ENCODE results near the gene CYP4B1. TPM values are rescaled to one million over a fixed set of nuclear protein-coding genes. Genes with fewer than 3 reads are reported as not detected.

CYP4B1 gene
- total and polyA plus RNA-seq, 11 donors: 1.5 to 103 (median 10.0) TPM; not detected in 1

DNA sequence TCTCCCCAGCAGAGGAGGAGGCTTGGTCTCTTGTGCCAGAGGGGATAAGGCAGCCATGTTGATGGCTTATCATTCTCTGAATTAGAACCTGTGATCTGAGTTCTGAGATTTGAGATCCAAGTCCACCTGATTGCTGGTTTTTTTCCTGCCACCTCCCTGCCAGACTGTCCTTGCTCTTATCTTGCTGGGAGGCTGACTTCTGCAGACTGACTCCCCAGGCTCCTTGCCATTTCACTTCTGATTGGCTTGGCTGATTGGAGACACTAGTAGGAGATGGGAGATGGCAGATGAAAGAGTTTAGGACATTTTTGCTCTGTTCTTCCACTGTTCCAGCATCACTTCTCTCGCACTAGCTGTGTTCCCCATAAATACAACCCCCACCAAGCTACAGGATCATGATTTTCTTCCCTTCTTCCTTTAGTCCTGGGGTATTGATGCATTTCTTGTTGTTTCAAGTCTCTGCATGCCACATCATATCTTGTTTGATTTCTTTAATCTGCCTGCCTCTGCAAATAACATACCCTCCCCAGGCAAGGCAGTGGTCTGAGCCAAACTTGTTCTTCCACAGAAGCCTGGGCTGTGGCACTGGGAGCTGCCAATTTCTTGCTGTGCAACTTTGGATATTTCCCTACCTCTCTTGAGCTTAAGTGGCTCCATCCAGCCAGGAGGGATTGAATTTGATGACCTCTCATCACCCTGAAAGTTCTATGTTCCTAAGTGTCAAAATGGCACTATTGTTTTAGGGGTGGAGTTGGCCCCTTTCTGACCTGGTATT, 963 bp upstream of the CYP4B1 start:
- no peak for ATAC-seq
- no peak overlapping the region for H3K4me3 ChIP-seq
- H3K36me3 ChIP-seq: no peaks in the 10 kb centered on the region
- H3K27me3 ChIP-seq: no peaks in the 10 kb centered on the region
- peak overlapping the region in 3 of 12 donors; percentile 3 to 20 (median 15) for H3K27ac ChIP-seq
- peaks cover 0 to 2% (median 0%) of the 10 kb centered on the region in 12 donors for H3K9me3 ChIP-seq
- DNase-seq: no peak
- WGBS, 4 donors: 81 to 100% (median 91%) methylated on average over 1 of the region's 1 CpG
- peaks cover 0 to 16% (median 5%) of the 10 kb centered on the region in 12 donors for H3K4me1 ChIP-seq
- intact Hi-C loops (cut with DNase I): no loop called here
- TF ChIP-seq, protein P1, sequence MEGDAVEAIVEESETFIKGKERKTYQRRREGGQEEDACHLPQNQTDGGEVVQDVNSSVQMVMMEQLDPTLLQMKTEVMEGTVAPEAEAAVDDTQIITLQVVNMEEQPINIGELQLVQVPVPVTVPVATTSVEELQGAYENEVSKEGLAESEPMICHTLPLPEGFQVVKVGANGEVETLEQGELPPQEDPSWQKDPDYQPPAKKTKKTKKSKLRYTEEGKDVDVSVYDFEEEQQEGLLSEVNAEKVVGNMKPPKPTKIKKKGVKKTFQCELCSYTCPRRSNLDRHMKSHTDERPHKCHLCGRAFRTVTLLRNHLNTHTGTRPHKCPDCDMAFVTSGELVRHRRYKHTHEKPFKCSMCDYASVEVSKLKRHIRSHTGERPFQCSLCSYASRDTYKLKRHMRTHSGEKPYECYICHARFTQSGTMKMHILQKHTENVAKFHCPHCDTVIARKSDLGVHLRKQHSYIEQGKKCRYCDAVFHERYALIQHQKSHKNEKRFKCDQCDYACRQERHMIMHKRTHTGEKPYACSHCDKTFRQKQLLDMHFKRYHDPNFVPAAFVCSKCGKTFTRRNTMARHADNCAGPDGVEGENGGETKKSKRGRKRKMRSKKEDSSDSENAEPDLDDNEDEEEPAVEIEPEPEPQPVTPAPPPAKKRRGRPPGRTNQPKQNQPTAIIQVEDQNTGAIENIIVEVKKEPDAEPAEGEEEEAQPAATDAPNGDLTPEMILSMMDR (IDR thresholded peaks at IDR 0.05): no peak
- no peak for TF ChIP-seq POLR2A (IDR thresholded peaks at IDR 0.05)

DNA sequence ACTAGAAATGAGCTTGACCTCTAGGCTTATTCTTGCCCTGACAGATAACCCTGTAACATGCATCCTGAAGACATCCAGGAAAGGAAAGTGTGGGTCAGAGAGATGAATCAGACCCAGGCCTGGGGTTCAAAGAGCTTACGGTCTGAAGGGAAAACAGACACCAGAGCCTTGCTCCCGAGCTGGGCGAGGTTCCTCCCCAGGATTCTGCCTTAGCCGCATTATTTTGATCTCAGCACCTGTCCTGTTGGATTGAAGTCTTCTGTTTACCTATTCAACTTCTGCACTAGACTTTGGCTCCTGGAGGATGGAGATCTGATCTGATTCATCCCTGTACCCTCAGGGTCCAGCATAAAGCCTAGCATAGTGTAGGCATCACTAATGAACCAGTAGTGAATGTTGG, 1.9 kb downstream of the CYP4B1 start:
- Histone ChIP-seq H3K4me1 (peaks cover 3 to 30% (median 17%) of the 10 kb centered on the region in 12 donors), H3K36me3 (no peaks in the 10 kb centered on the region), H3K9me3 (no peaks in the 10 kb centered on the region), H3K27me3 (no peaks in the 10 kb centered on the region), H3K4me3 (peak overlapping the region in 3 of 12 donors; percentile 2 to 59 (median 54)), H3K27ac (peak overlapping the region in 3 of 12 donors; percentile 9 to 87 (median 87))
- 57 to 63% (median 60%) methylated on average over 4 of the region's 4 CpGs for WGBS, 4 donors
- intact Hi-C loops (cut with DNase I): loop anchor here in 1 of 10 donors (5.0 kb wide), 1 partner anchor 48 kb away; no protein-coding TSS in a partner anchor
- DNase-seq (no peak), ATAC-seq (no peak)
- no peak for TF ChIP-seq POLR2A (IDR thresholded peaks at IDR 0.05)
- TF ChIP-seq, protein P1 (IDR thresholded peaks at IDR 0.05): no peak

DNA sequence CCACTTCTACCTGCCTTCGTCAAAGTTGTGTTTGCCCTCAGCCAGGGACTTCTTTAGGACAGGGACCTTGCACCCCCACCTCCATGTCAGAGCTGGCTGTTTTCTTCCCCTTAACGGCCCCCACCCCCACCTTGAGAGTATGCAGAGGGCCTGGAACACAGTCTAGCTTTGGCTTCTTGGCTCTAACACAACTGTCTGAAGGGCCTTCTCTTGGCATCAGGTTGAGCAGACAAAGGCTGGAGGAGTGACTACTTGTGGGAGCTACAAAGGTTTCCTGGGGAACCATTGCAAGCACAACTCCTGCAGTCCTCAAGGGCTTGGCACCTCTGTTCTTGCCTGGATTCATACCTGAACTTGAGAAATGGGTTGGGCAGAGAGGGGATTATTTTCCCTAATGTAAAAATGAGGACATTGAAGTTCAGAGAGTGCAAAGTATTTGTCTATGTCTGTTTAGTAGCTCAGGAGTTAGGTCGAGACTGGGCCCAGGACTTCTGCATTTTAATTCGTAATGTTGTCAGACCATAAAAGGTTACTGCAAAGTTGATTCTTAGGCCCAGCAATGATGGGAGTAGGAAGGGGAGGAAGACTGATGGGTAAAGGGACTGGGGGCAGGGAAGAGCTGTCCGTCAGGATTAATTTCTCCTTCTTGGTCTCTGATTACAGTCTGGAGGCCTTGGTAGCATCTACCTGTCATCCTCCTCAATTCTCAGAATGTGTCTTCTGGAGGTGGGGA, 2.6 kb downstream of the CYP4B1 start:
- ATAC-seq (no peak), DNase-seq (no peak)
- intact Hi-C loops (cut with DNase I): loop anchor here in 1 of 10 donors (5.0 kb wide), 1 partner anchor 49 kb away; no protein-coding TSS in a partner anchor
- Histone ChIP-seq H3K27ac (peak overlapping the region in 3 of 12 donors; percentile 12 to 87 (median 87)), H3K4me1 (peaks cover 3 to 36% (median 21%) of the 10 kb centered on the region in 12 donors), H3K27me3 (no peaks in the 10 kb centered on the region), H3K36me3 (no peaks in the 10 kb centered on the region), H3K4me3 (peak overlapping the region in 2 of 12 donors; percentile 54 to 59), H3K9me3 (no peaks in the 10 kb centered on the region)
- no peak for TF ChIP-seq POLR2A (IDR thresholded peaks at IDR 0.05)
- TF ChIP-seq, protein P1 (IDR thresholded peaks at IDR 0.05): no peak
- WGBS, 4 donors: 85 to 91% (median 89%) methylated on average over 5 of the region's 5 CpGs

DNA sequence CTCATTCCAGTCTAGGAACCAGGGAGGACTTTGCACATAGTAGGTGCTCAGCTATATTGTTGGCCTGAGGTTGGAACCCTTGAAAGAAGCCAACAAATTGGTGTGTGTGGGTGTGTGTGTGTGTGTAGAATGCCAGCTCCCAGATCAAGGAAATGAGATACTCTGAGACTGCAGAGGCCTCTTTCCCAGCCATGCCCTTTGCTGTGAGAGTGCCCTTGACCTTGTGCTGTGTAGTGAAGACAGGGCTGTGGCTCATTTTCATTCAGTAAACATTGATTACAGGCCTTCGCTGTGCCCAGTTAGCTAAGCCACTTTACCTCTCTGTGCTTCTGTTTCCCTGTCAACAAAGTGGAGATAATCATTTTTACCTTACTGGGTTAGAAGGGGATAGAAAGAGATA, 3.2 kb downstream of the CYP4B1 start:
- peaks cover 3 to 42% (median 26%) of the 10 kb centered on the region in 12 donors for H3K4me1 ChIP-seq
- DNase-seq (no peak), ATAC-seq (no peak)
- no peak for TF ChIP-seq POLR2A (IDR thresholded peaks at IDR 0.05)
- TF ChIP-seq, protein P1 (IDR thresholded peaks at IDR 0.05): no peak
- no peaks in the 10 kb centered on the region for H3K27me3 ChIP-seq
- 0 to 100% (median 68%) methylated on average over 1 of the region's 1 CpG for WGBS, 4 donors
- H3K9me3 ChIP-seq: no peaks in the 10 kb centered on the region
- intact Hi-C loops (cut with DNase I): loop anchor here in 1 of 10 donors (5.0 kb wide), 1 partner anchor 50 kb away; no protein-coding TSS in a partner anchor
- H3K4me3 ChIP-seq: peak overlapping the region in 2 of 12 donors; percentile 54 to 59
- no peaks in the 10 kb centered on the region for H3K36me3 ChIP-seq
- H3K27ac ChIP-seq: peak overlapping the region in 3 of 12 donors; percentile 12 to 87 (median 87)

Data from heart left ventricle (tissue), 16 donors.